Activated naive CD8-positive, alpha-beta T cell (primary cell): ENCODE data around the gene UBAC1.

ENCODE experiments used
- H3K27ac Mint-ChIP-seq: one replicate; pipeline ENCODE4 v1.8.0; 2021; ENCODE audit warnings: mixed read lengths
- H3K27me3 Mint-ChIP-seq: one replicate; pipeline ENCODE4 v1.8.0; 2021; ENCODE audit warnings: mixed read lengths
- H3K36me3 Mint-ChIP-seq: one replicate; pipeline ENCODE4 v1.8.0; 2021; ENCODE audit warnings: mixed read lengths
- H3K4me1 Mint-ChIP-seq: one replicate; pipeline ENCODE4 v1.8.0; 2021; ENCODE audit warnings: low read depth, mixed read lengths
- H3K4me3 Mint-ChIP-seq: one replicate; pipeline ENCODE4 v1.8.0; 2021; ENCODE audit warnings: mild to moderate bottlenecking, mixed read lengths
- H3K9me3 Mint-ChIP-seq: one replicate; pipeline ENCODE4 v1.8.0; 2021; ENCODE audit warnings: low read depth, mixed read lengths

The UBAC1 gene

DNA sequence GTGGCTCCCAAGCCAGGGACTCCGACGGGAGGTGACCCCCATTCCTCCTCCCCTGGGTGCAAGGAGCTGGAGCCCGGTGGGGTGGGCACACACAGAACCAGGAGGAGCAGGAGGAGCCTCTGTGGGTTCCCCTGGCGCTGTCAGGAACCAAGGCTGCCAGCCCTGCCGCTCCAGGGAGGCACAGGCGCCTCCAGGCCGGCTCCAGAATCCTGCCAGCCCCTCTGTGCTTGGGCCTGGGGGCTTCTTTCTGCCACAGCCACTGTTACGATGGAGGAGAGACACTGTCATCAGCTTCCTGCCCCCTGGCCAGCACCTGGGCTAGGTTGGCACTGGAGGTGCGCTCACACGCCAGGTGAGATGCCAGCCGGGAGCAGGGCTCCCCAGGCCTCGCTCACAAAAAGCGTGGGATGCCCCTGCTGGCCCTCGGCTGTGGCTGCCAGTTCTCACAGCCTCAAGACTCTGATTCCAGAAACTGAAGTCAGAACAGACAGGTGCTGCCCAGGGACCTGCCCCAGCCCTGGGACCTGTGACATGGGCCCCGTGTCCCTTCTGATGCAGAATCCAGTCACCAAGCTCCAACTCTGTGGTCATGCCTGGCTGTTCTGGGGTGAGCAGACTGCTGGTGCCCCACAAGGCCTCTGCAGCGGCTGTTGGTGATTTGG, 37.4 kb upstream of the UBAC1 start:
- no peaks in the 10 kb centered on the region for H3K9me3 Mint-ChIP-seq
- no peaks in the 10 kb centered on the region for H3K36me3 Mint-ChIP-seq
- H3K27me3 Mint-ChIP-seq: no peaks in the 10 kb centered on the region
- no peaks in the 10 kb centered on the region for H3K4me1 Mint-ChIP-seq
- no peak overlapping the region for H3K27ac Mint-ChIP-seq
- H3K4me3 Mint-ChIP-seq: no peak overlapping the region

DNA sequence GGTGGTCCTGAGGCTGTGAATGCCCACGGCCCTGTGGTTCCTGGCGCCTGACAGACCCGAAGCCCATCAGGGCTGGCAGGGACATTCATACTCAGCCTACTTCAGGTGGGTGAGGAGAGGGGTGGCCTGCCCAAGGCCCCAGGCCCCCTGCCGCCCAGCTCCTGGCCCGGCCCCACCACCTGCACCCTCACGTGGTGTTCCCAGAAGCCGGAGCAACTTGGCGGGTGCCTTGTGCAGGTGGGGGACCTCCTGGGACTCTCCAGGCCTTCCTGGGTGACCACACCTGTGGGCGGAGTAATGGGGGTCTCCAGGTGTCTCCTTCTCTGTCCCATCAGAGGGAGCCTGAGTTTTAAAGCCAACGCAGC, 36.8 kb upstream of the UBAC1 start:
- Mint-ChIP-seq H3K9me3 (no peaks in the 10 kb centered on the region), H3K4me3 (no peak overlapping the region), H3K4me1 (no peaks in the 10 kb centered on the region), H3K27me3 (no peaks in the 10 kb centered on the region), H3K36me3 (no peaks in the 10 kb centered on the region), H3K27ac (no peak overlapping the region)

DNA sequence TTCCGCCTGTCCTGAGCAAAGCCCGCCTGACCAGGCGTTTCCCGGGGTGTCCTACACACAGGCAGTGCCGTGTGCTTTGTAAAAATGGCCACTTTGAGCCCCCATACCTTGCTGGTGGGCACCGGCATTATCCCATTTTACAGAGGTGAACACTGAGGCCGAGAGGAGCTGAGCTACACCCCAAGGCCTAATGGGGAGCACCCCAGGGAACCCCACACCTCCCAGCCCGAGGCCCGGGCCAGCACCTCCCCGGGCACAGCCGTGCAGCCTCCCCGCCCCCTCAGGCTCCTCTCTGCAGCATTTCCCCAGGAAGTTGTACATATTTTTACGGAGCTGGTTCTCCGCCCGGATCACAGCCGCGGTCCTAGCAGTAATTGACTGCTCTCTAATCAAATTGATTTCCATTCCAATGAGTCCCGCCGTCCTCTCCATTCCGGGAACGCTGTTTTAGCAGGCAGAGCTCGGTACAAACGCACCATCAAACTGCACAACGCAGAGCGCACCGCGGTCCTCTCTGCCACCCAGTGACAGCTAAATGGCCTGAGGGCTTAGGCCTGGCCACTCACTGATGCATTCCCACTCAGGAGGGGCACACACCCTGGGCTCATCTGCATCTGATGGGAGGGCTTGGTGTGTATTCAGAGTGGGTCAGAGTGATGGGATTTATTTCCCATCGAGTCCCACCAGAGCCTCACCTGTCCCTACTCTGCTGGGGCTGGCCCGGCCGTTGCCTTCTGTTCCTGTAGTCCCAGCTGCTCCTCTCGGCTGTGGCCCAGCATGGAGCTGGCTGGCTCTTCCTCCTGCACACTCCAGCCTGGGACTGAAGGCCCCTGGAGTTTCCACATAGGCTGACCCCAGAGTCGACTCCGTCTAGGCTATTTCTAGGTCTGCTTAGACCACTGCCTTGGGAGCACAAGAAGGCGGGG, 36.2 kb upstream of the UBAC1 start:
- Mint-ChIP-seq H3K9me3 (no peaks in the 10 kb centered on the region), H3K4me3 (no peak overlapping the region), H3K4me1 (peaks cover 1% of the 10 kb centered on the region), H3K27me3 (no peaks in the 10 kb centered on the region), H3K27ac (no peak overlapping the region), H3K36me3 (no peaks in the 10 kb centered on the region)

DNA sequence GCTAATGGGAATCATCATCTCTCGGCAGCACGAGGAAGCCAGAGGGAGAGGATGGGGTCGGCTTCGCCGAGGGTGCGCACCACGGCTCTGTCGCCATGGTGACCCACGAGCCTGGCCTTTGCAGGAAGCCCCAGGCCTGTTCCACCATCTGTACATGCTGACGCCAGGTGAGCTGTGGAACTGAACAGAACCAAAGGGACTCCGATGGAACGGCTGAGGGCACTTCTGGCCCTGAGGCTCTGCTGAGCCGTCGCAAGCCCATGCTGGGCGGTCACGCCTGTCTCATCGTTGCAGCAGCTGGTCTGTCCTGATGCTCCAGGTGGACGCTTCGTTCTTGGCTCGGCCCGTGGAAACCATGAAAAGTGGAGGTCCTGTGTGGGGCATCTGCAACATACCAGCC, 34.6 kb upstream of the UBAC1 start:
- Mint-ChIP-seq H3K27ac (no peak overlapping the region), H3K36me3 (no peaks in the 10 kb centered on the region), H3K9me3 (no peaks in the 10 kb centered on the region), H3K27me3 (no peaks in the 10 kb centered on the region), H3K4me3 (no peak overlapping the region), H3K4me1 (peaks cover 9% of the 10 kb centered on the region)

DNA sequence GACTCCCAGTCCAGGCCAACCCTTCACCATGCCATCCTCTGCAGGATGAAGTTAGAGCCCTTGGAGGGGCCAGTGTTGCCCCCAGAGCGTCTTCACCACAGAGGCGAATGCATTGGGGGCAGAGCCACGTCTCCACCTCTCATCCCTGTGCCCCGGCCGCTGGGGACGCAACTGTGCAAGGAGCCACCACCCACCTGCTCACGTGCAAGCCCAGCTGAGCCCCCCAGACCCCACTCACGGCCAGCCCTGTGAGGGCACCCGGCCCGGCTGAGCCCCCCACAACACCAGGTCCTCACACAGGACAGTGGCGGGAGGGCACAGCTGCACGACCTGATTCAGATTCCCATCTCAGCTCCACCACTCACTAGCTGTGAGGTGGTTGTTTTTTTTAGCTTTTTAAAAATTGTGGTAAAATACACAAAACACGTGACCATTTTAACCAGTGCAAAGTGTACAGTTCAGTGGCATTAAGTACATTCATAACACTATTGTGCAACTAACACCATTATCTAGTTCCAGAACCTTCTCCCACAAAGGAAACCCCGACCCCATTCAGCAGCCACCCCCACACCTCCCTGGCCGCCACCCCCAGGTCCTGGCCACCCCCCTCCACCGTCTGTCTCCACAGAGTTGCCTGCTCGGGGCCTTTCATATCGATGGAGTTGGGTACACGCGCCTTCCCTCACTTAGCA, 33.5 kb upstream of the UBAC1 start:
- no peaks in the 10 kb centered on the region for H3K27me3 Mint-ChIP-seq
- H3K4me1 Mint-ChIP-seq: peaks cover 9% of the 10 kb centered on the region
- no peaks in the 10 kb centered on the region for H3K36me3 Mint-ChIP-seq
- H3K9me3 Mint-ChIP-seq: no peaks in the 10 kb centered on the region
- no peak overlapping the region for H3K27ac Mint-ChIP-seq
- no peak overlapping the region for H3K4me3 Mint-ChIP-seq

DNA sequence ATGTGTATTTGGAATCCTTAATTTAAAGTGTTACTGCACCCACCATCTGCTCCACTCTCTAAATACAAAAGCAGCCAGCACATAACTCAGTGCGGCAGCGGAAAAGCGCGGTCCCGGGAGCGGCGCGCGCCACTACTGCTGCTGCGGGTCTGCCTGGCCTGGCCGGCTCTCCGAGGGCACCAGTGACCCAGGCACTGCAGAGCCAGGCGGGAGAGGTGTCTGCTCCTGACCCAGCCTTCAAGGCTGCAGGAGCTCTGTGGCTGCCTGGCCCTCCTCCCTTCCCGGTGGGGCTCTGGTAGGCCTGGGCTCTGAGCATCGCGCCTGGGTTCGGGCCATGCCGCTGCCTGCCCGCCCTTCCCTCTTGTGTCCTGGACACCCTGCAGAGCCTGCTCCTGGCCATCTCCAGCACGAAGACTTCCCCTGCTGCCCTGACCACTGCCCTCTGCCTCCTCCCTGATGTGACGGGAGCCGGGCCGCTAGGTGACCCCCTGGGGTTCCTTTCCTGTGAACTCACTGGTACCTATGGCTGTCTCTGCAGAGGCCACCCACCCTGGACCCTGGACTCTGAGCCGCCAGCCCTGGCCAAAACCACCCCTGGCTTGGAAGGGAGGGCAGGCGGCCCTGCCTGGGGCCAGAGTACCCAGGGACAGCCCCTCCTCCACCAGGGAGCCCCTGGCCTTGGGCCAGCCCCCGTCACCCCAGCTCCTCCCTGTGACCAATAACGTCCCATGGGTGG, 32.8 kb upstream of the UBAC1 start:
- Mint-ChIP-seq H3K4me3 (no peak overlapping the region), H3K36me3 (no peaks in the 10 kb centered on the region), H3K27ac (no peak overlapping the region), H3K4me1 (peaks cover 9% of the 10 kb centered on the region), H3K27me3 (no peaks in the 10 kb centered on the region), H3K9me3 (no peaks in the 10 kb centered on the region)

DNA sequence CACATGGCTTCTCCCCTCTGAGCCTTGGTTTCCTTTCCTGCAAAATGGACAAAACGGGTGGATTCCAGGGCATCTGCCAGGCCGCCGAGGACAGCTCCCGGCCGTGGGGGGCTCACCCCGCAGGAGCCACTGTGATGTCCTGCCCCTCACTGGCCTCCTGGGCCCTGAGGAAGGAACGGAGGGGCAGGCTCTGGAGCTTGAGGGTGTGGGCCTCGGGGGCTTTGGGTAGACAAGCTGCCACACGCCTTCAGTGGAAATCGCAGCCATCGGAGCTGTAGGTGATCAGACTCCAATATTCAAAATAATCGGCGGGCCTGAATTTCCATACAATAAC, 32.2 kb upstream of the UBAC1 start:
- no peaks in the 10 kb centered on the region for H3K9me3 Mint-ChIP-seq
- no peaks in the 10 kb centered on the region for H3K36me3 Mint-ChIP-seq
- H3K27ac Mint-ChIP-seq: no peak overlapping the region
- H3K4me1 Mint-ChIP-seq: peaks cover 9% of the 10 kb centered on the region
- H3K27me3 Mint-ChIP-seq: no peaks in the 10 kb centered on the region
- H3K4me3 Mint-ChIP-seq: no peak overlapping the region

DNA sequence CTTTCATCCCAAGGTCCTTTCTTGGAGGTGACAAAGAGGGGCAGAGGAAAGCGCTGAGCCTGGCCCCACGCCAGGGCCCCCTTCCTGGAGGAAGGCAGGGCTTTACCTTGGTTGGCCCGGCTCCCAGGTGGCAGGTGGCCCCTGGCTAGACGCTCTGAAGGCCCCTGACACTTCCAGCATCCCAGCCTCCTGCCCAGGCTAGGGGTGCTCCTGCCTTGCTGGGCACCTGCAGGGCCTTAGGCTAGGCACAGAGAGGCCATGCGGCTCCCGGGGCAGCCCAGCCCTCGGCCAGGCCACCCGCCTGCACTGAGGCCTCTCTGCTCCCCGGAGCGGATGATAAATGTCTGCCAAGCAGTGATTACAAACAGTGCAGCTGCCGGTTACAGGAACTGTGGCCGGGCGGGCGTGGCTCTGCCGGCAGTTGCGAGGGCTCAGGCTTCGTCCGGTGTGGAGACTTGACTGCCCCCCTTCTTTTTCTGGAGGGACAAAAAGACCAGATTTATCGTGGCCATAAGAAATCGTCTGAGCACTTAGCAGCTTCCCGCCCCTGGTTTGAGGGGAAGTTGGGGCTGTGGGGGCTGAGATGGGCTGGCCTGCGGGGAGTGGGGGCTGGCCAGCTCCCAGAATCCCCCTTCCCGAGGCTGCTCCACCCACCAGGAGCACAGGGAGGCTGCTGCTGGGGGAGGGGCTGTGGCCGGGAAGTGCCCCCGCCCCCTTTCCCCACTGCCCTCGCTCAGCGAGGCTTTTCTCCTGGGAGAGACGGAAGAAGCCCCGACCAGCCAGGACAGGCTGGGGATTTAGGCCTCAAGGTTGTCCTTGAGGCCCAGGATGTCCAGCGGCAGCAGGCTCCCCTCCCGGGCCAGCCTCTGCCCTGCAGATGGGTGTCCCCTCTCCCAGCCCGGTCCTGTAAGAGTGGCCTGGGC, 31.6 kb upstream of the UBAC1 start:
- H3K4me3 Mint-ChIP-seq: peak overlapping the region; percentile 30
- H3K27ac Mint-ChIP-seq: no peak overlapping the region
- H3K4me1 Mint-ChIP-seq: peaks cover 9% of the 10 kb centered on the region
- H3K27me3 Mint-ChIP-seq: no peaks in the 10 kb centered on the region
- no peaks in the 10 kb centered on the region for H3K9me3 Mint-ChIP-seq
- H3K36me3 Mint-ChIP-seq: no peaks in the 10 kb centered on the region

DNA sequence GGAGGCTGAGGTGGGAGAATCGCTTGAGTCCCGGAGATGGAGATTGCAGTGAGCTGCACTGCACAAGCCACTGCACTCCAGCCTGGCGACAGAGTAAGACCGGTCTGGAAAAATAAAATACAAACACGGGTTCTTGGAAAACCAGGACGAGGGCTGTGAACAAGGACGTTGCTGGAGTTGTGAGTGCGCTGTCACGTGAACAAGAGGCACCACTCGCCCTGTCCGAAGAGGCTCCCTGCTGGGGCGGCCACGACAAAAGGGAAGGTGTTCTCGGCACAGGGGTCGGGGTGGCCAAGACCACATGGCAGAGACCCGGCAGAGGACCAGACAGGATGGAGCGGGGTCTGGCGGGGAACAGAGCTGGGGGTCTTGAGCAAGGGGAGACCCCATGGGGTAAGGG, 30.6 kb upstream of the UBAC1 start:
- Mint-ChIP-seq H3K36me3 (no peaks in the 10 kb centered on the region), H3K4me3 (no peak overlapping the region), H3K4me1 (peaks cover 9% of the 10 kb centered on the region), H3K27ac (no peak overlapping the region), H3K27me3 (no peaks in the 10 kb centered on the region), H3K9me3 (no peaks in the 10 kb centered on the region)

DNA sequence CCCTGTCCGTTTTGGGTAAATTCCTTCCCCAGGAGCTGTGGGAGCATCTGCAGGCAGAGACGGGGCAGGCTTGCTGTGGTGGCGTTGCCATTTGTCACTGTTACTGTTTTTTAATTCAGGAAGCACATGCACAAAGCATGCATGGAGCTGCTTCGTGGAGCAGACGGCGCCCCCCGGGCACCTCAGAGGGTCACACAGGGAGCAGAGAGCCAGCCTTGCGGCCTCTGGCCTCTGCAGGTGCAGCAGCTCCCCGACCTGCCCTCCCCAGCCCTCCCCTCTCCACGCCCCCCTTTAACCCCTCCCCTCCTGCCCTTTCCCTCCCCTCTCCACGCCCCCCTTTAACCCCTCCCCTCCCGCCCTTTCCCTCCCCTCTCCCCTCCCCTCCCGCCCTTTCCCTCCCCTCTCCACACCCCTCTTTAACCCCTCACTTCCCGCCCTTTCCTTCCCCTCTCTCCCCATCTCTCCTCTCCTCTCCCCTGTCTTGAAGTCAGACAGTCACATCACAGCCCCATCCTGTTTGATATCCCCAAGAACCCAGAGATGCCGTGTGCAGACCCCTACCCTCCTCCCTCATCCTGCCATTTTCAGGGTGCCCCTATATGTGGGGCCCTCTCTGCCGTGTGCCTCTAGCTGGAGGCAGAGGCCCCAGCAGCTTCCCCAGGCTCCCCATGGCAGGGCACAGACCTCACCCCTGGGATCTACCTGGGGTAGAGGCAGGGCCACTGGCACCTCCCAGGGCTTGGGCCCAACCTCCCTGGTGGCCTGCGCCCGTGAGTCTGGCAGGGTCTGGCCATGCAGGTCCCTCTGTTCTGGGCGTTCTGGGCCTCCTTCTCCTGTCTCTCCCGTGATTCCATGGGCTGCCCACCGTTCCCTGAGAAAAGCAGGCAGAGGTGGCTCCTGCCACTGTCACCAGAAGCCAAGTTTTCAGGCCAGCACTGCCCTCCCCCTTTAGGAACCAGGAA, 29.6 kb upstream of the UBAC1 start:
- Mint-ChIP-seq H3K27ac (no peak overlapping the region), H3K27me3 (no peaks in the 10 kb centered on the region), H3K4me1 (peaks cover 9% of the 10 kb centered on the region), H3K4me3 (peak overlapping the region; percentile 64), H3K9me3 (no peaks in the 10 kb centered on the region), H3K36me3 (no peaks in the 10 kb centered on the region)

DNA sequence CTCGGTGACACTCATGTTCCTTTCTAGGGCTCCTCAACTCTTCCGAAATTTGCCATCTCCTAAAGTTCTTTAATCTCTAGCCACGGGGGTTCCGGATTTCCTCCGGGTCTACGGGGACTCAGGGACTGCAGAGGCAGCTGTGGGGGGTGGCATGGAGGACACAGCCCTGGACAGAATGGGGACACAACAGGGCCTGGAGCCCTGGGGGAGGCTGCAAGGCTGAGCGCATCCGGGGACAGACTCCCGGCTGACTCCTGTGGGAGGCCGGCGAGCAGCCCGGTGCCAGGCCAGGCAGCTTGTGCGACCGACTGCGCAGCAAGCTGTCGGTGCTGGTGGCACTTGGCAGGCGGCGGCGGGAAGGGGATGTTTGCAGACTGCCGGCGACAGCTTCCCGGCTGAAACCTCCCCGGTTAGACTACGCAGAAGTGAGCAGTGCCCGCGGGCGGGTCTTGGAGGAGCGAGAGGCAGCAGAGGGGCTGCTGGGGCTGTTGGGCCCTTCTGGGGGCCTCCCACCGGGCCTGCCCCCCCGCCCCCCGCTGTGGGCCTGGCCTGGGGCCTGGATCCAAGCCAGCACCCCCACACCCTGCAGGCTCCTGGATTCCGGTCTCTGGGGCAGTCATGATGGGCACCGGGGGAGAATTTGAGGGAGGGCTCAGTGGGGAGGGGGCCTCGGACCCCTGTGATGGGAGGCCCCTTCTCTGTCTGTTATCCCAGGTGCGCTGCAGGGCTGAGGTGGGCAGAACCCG, 28.7 kb upstream of the UBAC1 start:
- peaks cover 9% of the 10 kb centered on the region for H3K4me1 Mint-ChIP-seq
- H3K4me3 Mint-ChIP-seq: peak overlapping the region; percentile 64
- H3K27me3 Mint-ChIP-seq: no peaks in the 10 kb centered on the region
- H3K27ac Mint-ChIP-seq: no peak overlapping the region
- no peaks in the 10 kb centered on the region for H3K9me3 Mint-ChIP-seq
- H3K36me3 Mint-ChIP-seq: no peaks in the 10 kb centered on the region

DNA sequence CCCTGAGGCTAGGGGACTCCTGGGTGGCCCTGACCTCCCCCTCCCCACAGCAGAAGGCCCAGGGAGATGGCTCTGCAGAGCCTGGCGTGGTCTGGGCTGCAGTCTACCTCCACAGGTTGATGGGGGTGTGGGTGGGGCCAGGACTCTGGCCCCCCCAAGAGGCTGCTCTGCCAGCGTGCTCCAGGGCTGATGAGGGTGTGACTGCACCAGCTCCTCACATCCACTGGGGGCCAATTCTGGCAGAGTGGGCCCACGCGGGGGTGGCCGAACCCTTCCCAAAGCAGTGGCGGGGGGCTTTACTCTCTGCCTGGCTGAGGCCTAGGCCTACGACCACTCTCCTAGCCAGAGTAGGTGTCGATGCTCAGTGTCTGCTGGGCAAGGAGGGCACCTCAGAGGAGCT, 28.0 kb upstream of the UBAC1 start:
- H3K36me3 Mint-ChIP-seq: no peaks in the 10 kb centered on the region

DNA sequence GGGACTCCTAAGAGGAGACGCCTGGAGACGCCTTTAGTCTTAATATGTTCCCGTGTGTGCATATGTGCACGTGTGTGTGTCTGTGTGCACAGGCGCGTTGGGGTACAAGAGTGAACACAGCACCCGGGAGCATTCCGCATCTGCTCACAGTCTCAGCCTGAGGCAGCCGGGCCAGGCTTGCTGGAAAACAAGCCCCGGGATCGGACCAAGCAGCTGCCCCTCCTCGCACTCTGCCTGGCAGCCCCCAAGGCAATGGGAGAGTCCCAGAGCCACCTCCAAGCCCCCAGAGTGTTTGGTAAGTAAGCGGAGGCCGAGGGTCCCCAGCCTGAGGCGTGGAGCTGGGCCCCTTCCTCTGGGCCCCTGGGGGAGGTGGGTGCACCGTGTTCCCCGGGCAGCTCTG, 27.3 kb upstream of the UBAC1 start:
- H3K9me3 Mint-ChIP-seq: no peaks in the 10 kb centered on the region
- H3K36me3 Mint-ChIP-seq: no peaks in the 10 kb centered on the region
- H3K4me3 Mint-ChIP-seq: no peak overlapping the region
- no peaks in the 10 kb centered on the region for H3K27me3 Mint-ChIP-seq
- peaks cover 9% of the 10 kb centered on the region for H3K4me1 Mint-ChIP-seq
- no peak overlapping the region for H3K27ac Mint-ChIP-seq

More for the DNA sequence above, 28.0 kb upstream of the UBAC1 start:
- Mint-ChIP-seq H3K27ac (no peak overlapping the region), H3K27me3 (no peaks in the 10 kb centered on the region), H3K9me3 (no peaks in the 10 kb centered on the region), H3K4me3 (no peak overlapping the region), H3K4me1 (peaks cover 9% of the 10 kb centered on the region)
